Fibroblast of the conjunctiva (primary cell): Measurements from ENCODE around the gene AADACL3.
"Not testable (repeated sequence)": the region's sequence is repeated elsewhere in the genome, so short reads cannot be mapped to it uniquely, and the experiment has no call there.

Source experiments
- DNase-seq: peaks from one replicate; pipeline ENCODE4 v3.0.0-alpha.2; 2010; ENCODE audit warnings: low read depth

Gene AADACL3

DNA sequence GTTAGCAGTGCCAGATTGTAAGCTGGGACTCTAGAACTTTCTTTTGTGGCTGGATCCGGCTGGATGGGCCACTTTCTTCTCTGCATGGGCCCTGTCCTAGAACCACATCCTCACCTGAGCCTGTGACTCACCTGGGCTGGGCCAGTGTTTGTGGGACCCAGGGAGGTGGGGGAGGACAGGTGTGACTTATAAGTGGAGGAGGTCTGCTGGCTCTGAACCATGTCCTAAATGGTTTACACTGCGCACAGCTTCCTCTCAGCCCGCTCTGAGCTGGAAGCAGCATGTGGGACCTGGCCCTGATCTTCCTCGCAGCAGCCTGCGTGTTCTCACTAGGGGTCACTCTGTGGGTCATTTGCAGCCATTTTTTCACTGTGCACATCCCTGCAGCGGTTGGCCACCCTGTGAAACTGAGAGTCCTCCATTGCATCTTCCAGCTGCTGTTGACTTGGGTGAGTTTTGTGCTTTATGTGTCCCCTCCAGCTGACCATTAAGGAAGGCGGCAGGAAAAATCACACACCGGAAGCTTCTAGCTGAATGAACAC lies at the start of gene AADACL3:
Gene AADACL3, plus strand, starts transcription at position 215 of the 542 bp plus-strand sequence. Its CDS starts 67 bp downstream, at position 282.
- no peak for DNase-seq

DNA sequence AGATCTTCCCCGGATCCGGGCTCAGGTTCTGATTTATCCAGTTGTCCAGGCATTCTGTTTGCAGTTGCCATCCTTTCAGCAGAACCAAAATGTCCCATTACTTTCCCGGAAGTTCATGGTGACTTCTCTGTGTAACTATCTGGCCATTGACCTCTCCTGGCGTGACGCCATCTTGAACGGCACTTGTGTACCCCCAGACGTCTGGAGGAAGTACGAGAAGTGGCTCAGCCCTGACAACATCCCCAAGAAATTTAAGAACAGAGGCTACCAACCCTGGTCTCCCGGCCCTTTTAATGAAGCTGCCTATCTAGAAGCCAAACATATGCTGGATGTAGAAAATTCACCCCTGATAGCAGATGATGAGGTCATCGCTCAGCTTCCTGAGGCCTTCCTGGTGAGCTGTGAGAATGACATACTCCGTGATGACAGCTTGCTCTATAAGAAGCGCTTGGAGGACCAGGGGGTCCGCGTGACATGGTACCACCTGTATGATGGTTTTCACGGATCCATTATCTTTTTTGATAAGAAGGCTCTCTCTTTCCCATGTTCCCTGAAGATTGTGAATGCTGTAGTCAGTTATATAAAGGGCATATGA lies 49.7 kb upstream of the AADACL3 start:
- DNase-seq, result no peak

- no peak for DNase-seq
Observed at GRCh38 chr1:12669529-12670068, 46.3 kb upstream of the AADACL3 start.

DNA sequence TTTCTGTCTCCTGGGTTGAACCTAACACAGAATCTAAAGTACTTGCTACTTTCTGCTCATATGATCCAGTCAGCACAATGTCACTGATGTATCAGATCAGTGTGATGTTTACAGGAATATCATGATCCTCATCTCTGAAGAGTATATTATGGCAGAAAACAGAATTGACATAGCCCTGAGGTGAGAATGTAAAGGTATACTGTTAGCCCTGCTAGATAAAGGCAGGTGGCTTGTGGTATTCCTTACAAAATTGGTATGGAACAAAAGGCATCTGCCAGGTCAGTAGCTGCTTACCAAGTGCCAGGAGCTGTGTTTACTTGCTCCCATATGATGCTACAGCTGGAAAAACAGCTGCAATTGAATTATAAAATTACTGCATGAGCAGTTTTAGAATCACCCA lies 41.6 kb upstream of the AADACL3 start:
- no peak for DNase-seq

GRCh38 chr1:12676122-12676521 lies 39.8 kb upstream of the AADACL3 start:
- not testable (repeated sequence) for DNase-seq

- no peak for DNase-seq
Observed at GRCh38 chr1:12677565-12677964, 38.3 kb upstream of the AADACL3 start.

- no peak for DNase-seq
Observed at GRCh38 chr1:12678350-12678749, 37.6 kb upstream of the AADACL3 start.

- DNase-seq, result no peak
Observed at GRCh38 chr1:12678820-12679219, 37.1 kb upstream of the AADACL3 start.

DNA sequence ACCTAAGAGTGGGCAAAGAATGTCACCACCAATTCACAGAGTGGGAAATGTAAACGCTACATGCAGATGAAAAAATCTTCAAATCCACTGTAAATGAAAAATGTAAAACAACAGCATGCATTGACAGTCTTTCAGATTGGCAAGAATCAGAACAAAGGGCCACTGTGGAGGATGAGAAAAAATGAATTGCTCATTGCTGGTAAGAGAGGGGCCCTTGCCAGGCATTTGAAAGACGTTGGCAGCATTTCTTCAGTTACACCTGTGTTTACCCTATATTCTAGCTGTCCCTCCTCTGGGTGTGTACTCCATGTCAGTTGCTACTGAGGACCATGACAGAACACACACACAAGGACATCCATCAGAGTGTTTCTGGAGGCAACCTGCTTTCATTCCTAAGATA lies 25.8 kb upstream of the AADACL3 start:
- DNase-seq, result no peak

GRCh38 chr1:12692967-12693782 lies 22.7 kb upstream of the AADACL3 start:
- peak; percentile 4 for DNase-seq

- no peak for DNase-seq
Observed at GRCh38 chr1:12696658-12697057, 19.3 kb upstream of the AADACL3 start.

- no peak for DNase-seq
Observed at GRCh38 chr1:12697397-12697796, 18.5 kb upstream of the AADACL3 start.

- DNase-seq, result no peak
Observed at GRCh38 chr1:12703821-12704451, 12.0 kb upstream of the AADACL3 start.

DNA sequence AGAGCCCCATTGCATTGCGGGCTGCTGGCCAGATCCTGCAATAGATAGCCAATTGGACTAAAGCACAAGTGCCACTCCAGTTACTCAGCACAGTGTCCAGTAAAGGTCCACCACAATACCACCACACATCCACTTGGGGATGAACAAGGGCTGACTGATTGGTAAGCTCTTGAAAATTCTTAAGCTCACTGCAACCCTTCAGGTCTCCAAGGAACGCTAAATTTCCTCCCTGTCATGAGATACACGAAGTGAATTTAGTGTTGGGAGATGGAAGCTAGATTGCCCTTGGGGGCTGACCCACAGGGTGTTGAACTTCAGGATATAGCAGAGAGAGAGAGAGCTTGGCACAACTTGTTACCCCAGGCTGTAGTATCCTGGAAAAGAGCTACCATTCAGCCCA lies 9.8 kb upstream of the AADACL3 start:
- no peak for DNase-seq

GRCh38 chr1:12708396-12709090 lies 7.4 kb upstream of the AADACL3 start:
- DNase-seq, result no peak

GRCh38 chr1:12709091-12709491 lies 6.8 kb upstream of the AADACL3 start:
- no peak for DNase-seq

DNA sequence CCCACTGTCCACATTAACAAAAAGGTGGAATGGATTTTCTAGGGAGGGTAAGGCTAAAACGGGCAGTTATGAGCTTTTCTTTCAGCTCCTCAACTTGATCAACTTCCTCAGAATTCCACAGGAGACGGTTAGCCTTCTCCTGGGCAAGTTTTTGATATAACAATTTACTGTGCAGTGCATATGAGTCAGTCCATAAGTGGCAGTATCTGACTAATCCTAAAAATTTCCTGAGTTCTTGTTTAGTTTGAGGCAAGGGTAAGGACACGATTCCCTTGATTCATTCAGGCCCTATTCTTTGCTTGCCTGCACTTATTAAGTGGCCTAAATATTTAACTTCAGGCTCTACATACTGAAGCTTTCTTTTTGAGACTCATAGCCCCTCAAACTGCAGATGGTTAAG lies 6.2 kb upstream of the AADACL3 start:
- DNase-seq, result no peak

GRCh38 chr1:12711536-12711935 lies 4.4 kb upstream of the AADACL3 start:
- no peak for DNase-seq

- DNase-seq, result no peak
Observed at GRCh38 chr1:12712076-12712475, 3.8 kb upstream of the AADACL3 start.

DNA sequence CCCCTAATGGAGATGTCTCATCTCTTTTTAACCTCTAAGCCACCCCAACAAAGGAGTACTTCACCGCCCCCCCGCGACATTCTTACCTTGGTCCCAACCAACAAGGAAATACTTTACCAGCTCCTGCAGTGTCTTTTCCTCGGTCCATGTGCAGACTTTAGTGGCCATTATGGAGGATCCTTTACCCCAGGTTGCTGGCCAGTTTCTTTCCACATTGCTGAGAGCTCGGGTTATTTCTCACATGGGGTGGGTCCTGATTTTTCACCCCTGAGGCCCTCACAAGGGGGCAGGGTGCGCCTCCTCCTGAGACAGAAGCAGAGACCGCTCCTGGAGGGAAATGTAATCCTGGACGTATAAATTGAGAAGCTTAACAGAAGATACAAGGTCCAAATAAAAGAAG lies 3.0 kb upstream of the AADACL3 start:
- DNase-seq, result no peak

DNA sequence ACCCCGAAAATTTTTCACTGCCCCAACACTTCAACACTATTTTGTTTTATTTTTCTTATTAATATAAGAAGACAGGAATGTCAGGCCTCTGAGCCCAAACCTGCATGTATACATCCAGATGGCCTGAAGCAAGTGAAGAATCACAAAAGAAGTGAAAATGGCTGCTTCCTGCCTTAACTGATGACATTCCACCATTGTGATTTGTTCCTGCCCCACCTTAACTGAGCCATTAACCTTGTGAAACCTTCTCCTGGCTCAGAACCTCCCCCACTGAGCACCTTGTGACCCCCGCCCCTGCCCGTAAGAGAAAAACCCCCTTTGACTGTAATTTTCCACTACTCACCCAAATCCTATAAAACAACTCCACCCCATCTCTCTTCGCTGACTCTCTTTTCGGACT lies 2.3 kb upstream of the AADACL3 start:
- not testable (repeated sequence) for DNase-seq
